ENCODE data around the gene TPRG1L.

Gene TPRG1L

DNA sequence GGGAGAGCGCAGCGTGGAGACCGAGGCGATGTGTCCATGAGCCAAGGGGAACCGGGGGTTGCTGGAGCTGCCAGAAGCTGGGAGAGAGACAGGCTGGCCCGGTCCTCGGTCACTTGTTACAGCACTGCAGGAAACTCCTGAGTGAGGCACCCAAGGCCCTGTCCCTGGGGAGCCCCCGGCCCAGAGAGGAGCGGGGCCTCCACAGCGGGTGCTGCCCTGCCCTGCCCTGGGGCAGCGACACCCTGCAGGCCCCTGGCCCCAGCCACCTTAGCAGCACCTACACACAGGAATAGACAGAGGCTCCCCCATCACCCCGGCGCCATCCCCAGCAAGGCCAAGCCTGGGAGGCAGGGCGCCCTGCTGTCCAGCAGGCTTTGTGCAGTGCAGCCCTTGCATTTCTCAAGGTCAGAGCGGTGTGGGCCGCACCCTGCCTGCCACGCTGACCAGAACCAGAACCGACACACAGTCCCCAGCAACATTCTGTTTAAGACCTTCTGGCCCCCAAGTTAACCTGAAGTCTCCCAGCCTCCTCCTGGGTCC, 6.9 kb upstream of the TPRG1L start:
- H3K27ac ChIP-seq (ENCODE audit: low read length): no peak overlapping the region
- H3K9ac ChIP-seq (ENCODE audit: low read length): no peak overlapping the region
- no peak overlapping the region for H2AFZ ChIP-seq (ENCODE audit: low read depth, low read length)
- no peaks in the 10 kb centered on the region for H3K36me3 ChIP-seq (replicated peaks; ENCODE audit: low read depth, low read length)
- H3K4me2 ChIP-seq (ENCODE audit: low read length): no peak overlapping the region
- no peaks in the 10 kb centered on the region for H3K79me2 ChIP-seq (ENCODE audit: low read length)
- H3K4me1 ChIP-seq (ENCODE audit: low read length): 0 out of 2 replicates have a peak, but pooled peaks cover 3% of the 10 kb centered on the region
- H3K27me3 ChIP-seq (ENCODE audit: low read depth, low read length): peaks cover 12% of the 10 kb centered on the region
- TF ChIP-seq, protein P1, sequence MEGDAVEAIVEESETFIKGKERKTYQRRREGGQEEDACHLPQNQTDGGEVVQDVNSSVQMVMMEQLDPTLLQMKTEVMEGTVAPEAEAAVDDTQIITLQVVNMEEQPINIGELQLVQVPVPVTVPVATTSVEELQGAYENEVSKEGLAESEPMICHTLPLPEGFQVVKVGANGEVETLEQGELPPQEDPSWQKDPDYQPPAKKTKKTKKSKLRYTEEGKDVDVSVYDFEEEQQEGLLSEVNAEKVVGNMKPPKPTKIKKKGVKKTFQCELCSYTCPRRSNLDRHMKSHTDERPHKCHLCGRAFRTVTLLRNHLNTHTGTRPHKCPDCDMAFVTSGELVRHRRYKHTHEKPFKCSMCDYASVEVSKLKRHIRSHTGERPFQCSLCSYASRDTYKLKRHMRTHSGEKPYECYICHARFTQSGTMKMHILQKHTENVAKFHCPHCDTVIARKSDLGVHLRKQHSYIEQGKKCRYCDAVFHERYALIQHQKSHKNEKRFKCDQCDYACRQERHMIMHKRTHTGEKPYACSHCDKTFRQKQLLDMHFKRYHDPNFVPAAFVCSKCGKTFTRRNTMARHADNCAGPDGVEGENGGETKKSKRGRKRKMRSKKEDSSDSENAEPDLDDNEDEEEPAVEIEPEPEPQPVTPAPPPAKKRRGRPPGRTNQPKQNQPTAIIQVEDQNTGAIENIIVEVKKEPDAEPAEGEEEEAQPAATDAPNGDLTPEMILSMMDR (IDR thresholded peaks at IDR 0.05; ENCODE audit: low read depth, low read length): no peak
- TF ChIP-seq EZH2phosphoT487 (IDR thresholded peaks at IDR 0.05; ENCODE audit: low read depth): no peak
- no peaks in the 10 kb centered on the region for H4K20me1 ChIP-seq (ENCODE audit: insufficient read depth, low read length)
- no peak overlapping the region for H3K4me3 ChIP-seq (ENCODE audit: low read length)
- no peaks in the 10 kb centered on the region for H3K9me3 ChIP-seq (ENCODE audit: insufficient read depth, low read length)

DNA sequence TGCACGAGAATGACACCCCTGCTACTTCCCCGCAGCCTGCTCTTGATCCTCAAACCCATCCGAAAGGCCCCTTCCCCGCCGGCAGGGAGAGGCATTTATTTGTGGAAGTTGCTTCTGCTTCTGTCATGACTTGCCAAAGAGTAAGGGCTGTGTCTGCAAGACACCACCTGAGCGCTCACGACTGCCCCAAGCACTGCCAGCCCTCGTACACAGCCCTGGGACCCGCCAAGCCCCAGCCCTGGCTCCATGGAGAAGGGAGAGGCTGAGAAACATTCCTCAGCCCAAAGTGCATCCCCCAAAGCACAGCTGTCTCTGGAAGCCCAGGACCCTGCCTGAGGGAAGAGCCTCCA, 6.3 kb upstream of the TPRG1L start:
- Histone ChIP-seq H2AFZ (ENCODE audit: low read depth, low read length) (peak overlapping the region; percentile 69; the same call in 1 of the 2 replicates), H3K27me3 (ENCODE audit: low read depth, low read length) (peaks cover 12% of the 10 kb centered on the region), H4K20me1 (ENCODE audit: insufficient read depth, low read length) (no peaks in the 10 kb centered on the region), H3K79me2 (ENCODE audit: low read length) (no peaks in the 10 kb centered on the region), H3K36me3 (replicated peaks; ENCODE audit: low read depth, low read length) (no peaks in the 10 kb centered on the region), H3K4me2 (ENCODE audit: low read length) (peak overlapping the region; percentile 48), H3K9ac (ENCODE audit: low read length) (no peak overlapping the region), H3K27ac (ENCODE audit: low read length) (no peak overlapping the region), H3K4me3 (ENCODE audit: low read length) (no peak overlapping the region), H3K9me3 (ENCODE audit: insufficient read depth, low read length) (no peaks in the 10 kb centered on the region), H3K4me1 (ENCODE audit: low read length) (peaks cover 3% of the 10 kb centered on the region; the same call in 1 of the 2 replicates)
- TF ChIP-seq EZH2phosphoT487 (IDR thresholded peaks at IDR 0.05; ENCODE audit: low read depth): no peak
- TF ChIP-seq, protein P1 (IDR thresholded peaks at IDR 0.05; ENCODE audit: low read depth, low read length): no peak

DNA sequence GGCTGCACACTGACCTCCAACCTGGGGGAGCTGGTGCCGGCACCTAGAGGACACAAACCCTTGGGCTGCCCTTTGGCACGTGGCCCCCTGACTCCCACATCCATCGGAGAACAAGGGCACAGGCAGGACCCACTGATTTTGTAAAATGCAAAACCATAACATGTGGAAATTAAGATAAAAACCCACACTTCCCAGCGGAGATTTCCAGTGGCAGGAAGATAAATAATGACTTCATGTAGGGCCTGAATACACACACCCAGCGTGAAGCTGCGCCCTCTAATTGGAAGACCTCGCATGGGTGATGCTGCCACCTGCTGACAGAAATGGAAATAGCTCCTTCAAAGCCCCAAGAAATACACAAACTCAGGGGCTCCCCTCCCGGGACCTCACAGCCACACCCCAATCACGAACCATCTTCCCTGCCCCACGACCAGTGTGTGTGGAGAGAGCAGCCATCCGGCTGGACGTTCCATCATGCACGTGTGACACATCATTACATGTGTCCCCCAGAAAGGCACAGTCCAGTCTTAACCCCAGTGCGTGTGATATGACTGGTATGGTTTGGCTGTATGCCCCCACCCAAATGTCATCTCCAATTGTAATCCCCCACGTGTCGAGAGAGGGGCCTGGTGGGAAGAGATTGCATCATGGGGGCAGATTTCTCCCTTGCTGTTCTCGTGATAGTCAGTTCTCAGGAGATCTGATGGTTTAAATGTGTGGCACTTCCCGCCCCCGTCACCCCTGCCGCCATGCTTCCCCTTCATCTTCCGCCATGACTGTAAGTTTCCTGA, 5.7 kb upstream of the TPRG1L start:
- Histone ChIP-seq H4K20me1 (ENCODE audit: insufficient read depth, low read length) (no peaks in the 10 kb centered on the region), H3K4me1 (ENCODE audit: low read length) (peaks cover 9% of the 10 kb centered on the region; the same call in 1 of the 2 replicates), H3K9me3 (ENCODE audit: insufficient read depth, low read length) (no peaks in the 10 kb centered on the region), H3K36me3 (replicated peaks; ENCODE audit: low read depth, low read length) (no peaks in the 10 kb centered on the region), H3K27ac (ENCODE audit: low read length) (no peak overlapping the region), H3K27me3 (ENCODE audit: low read depth, low read length) (peaks cover 12% of the 10 kb centered on the region), H3K4me2 (ENCODE audit: low read length) (peak overlapping the region; percentile 48), H3K4me3 (ENCODE audit: low read length) (no peak overlapping the region), H3K79me2 (ENCODE audit: low read length) (no peaks in the 10 kb centered on the region), H3K9ac (ENCODE audit: low read length) (no peak overlapping the region), H2AFZ (ENCODE audit: low read depth, low read length) (peak overlapping the region; percentile 69; the same call in 1 of the 2 replicates)
- no peak for TF ChIP-seq EZH2phosphoT487 (IDR thresholded peaks at IDR 0.05; ENCODE audit: low read depth)
- TF ChIP-seq, protein P1 (IDR thresholded peaks at IDR 0.05; ENCODE audit: low read depth, low read length): peak; percentile 83

DNA sequence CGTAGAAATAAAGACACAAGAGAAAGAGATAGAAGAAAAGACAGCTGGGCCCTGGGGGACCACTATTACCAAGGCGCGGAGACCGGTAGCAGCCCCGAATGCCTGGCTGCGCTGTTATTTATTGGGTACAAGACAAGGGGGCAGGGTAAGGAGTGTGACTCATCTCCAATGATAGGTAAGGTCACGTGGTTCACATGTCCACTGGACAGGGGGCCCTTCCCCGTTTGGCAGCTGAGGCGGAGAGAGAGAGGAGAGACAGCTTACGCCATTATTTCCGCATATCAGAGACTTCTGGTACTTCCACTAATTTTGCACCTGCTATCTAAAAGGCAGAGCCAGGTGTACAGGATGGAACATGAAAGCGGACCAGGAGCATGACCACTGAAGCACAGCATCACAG, 4.1 kb upstream of the TPRG1L start:
- Histone ChIP-seq H3K4me3 (ENCODE audit: low read length) (no peak overlapping the region), H4K20me1 (ENCODE audit: insufficient read depth, low read length) (no peaks in the 10 kb centered on the region), H3K27me3 (ENCODE audit: low read depth, low read length) (no peaks in the 10 kb centered on the region), H3K36me3 (replicated peaks; ENCODE audit: low read depth, low read length) (no peaks in the 10 kb centered on the region), H3K9me3 (ENCODE audit: insufficient read depth, low read length) (no peaks in the 10 kb centered on the region), H3K79me2 (ENCODE audit: low read length) (no peaks in the 10 kb centered on the region), H3K9ac (ENCODE audit: low read length) (no peak overlapping the region), H3K4me1 (ENCODE audit: low read length) (peaks cover 11% of the 10 kb centered on the region), H3K4me2 (ENCODE audit: low read length) (0 out of 2 replicates have a peak overlapping the region, but pooled peaks have one; percentile 38), H2AFZ (ENCODE audit: low read depth, low read length) (no peak overlapping the region), H3K27ac (ENCODE audit: low read length) (no peak overlapping the region)
- no peak for TF ChIP-seq EZH2phosphoT487 (IDR thresholded peaks at IDR 0.05; ENCODE audit: low read depth)
- TF ChIP-seq, protein P1 (IDR thresholded peaks at IDR 0.05; ENCODE audit: low read depth, low read length): no peak

All from OCI-LY3 (cell line).